ENCODE measurements around the gene AMBP. TPM values are rescaled to one million over a fixed set of nuclear protein-coding genes. Genes with fewer than 3 reads are reported as not detected.

AMBP gene
- total RNA-seq, 4 donors from 2014 or later, result not detected

DNA sequence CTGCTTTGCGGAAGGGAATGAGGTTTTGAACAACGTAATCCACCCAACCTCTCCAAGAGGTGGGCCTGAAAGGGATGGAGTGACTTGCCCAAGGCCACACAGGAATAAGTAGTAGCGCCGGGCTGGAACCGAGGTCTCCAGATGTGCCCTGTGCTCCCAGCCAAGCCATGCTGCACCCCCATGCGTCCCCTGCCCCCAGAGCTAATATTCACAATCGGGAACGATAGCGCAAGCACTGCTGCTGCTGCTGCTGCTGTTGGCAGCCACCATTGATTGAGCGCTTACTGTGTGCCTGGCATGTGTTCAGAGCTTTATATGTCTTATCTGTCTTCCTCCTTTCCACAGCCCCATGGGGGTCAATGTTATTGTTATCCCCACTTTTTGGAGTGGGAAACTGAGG, 43.9 kb downstream of the AMBP start:
- Histone ChIP-seq H3K9me3 (peaks cover 0 to 3% (median 0%) of the 10 kb centered on the region in 4 donors), H3K36me3 (peaks cover 4 to 53% (median 29%) of the 10 kb centered on the region in 4 donors), H3K4me1 (no peaks in the 10 kb centered on the region), H3K27me3 (no peaks in the 10 kb centered on the region), H3K4me3 (no peak overlapping the region), H3K27ac (replicated peaks in 1 of 4) (no peak overlapping the region)
- TF ChIP-seq EP300 (IDR thresholded peaks at IDR 0.05) (no peak), POLR2A (IDR thresholded peaks at IDR 0.05; ENCODE audit: low read depth) (no peak), POLR2AphosphoS5 (IDR thresholded peaks at IDR 0.05) (no peak)
- TF ChIP-seq, protein P1, sequence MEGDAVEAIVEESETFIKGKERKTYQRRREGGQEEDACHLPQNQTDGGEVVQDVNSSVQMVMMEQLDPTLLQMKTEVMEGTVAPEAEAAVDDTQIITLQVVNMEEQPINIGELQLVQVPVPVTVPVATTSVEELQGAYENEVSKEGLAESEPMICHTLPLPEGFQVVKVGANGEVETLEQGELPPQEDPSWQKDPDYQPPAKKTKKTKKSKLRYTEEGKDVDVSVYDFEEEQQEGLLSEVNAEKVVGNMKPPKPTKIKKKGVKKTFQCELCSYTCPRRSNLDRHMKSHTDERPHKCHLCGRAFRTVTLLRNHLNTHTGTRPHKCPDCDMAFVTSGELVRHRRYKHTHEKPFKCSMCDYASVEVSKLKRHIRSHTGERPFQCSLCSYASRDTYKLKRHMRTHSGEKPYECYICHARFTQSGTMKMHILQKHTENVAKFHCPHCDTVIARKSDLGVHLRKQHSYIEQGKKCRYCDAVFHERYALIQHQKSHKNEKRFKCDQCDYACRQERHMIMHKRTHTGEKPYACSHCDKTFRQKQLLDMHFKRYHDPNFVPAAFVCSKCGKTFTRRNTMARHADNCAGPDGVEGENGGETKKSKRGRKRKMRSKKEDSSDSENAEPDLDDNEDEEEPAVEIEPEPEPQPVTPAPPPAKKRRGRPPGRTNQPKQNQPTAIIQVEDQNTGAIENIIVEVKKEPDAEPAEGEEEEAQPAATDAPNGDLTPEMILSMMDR (IDR thresholded peaks at IDR 0.05), result no peak
- DNase-seq (ENCODE audit: extremely low spot score), result no peak
- intact Hi-C loops (cut with DNase I), result no loop called here
- 97% methylated on average over 7 of the region's 10 CpGs for WGBS

DNA sequence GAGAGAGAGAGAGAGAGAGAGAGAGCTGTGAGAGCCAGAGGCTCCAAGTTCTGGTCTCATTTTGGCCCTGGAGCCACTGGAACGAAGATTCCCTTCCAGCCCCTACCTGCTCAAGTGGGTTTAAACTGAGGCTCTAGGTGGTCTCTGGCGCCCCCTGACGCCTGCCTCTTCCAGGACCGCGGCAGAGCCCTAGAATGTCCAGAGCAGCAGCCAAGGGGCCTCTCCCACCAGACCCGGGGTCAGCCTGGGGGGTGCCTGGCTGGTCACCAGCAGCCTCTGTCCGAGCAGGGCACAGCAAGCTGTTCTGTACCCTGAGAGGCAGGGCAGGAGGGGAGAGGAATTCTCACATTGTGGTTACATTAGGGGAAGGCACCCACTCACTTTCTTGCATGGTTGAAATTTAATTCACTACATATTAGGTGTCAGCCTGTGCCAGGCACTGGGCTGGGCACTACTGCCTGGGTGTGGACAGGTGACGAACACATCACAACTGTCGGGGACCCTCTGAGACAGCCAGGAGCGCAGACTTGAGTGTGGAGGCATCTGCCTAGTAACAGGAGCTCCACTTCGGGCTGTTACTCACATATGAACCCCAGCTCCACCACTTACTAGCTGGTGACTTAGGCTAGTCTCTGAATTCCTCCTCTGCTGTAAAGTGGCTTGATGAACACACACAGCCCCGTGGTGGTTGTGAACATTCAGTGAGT, 44.5 kb downstream of the AMBP start:
- peaks cover 0 to 3% (median 0%) of the 10 kb centered on the region in 4 donors for H3K9me3 ChIP-seq
- 55% methylated on average over 8 of the region's 12 CpGs for WGBS
- TF ChIP-seq, protein P1 (IDR thresholded peaks at IDR 0.05), result peak; percentile 33 to 50 (median 42)
- no peak for TF ChIP-seq POLR2A (IDR thresholded peaks at IDR 0.05; ENCODE audit: low read depth)
- H3K27ac ChIP-seq (replicated peaks in 1 of 4), result no peak overlapping the region
- H3K27me3 ChIP-seq, result no peaks in the 10 kb centered on the region
- H3K4me3 ChIP-seq, result no peak overlapping the region
- intact Hi-C loops (cut with DNase I), result loop anchor here (2.0 kb wide), 1 partner anchor 227 kb away; no protein-coding TSS in a partner anchor
- peaks cover 7 to 53% (median 32%) of the 10 kb centered on the region in 4 donors for H3K36me3 ChIP-seq
- peak; percentile 89 for DNase-seq (ENCODE audit: extremely low spot score)
- no peaks in the 10 kb centered on the region for H3K4me1 ChIP-seq

DNA sequence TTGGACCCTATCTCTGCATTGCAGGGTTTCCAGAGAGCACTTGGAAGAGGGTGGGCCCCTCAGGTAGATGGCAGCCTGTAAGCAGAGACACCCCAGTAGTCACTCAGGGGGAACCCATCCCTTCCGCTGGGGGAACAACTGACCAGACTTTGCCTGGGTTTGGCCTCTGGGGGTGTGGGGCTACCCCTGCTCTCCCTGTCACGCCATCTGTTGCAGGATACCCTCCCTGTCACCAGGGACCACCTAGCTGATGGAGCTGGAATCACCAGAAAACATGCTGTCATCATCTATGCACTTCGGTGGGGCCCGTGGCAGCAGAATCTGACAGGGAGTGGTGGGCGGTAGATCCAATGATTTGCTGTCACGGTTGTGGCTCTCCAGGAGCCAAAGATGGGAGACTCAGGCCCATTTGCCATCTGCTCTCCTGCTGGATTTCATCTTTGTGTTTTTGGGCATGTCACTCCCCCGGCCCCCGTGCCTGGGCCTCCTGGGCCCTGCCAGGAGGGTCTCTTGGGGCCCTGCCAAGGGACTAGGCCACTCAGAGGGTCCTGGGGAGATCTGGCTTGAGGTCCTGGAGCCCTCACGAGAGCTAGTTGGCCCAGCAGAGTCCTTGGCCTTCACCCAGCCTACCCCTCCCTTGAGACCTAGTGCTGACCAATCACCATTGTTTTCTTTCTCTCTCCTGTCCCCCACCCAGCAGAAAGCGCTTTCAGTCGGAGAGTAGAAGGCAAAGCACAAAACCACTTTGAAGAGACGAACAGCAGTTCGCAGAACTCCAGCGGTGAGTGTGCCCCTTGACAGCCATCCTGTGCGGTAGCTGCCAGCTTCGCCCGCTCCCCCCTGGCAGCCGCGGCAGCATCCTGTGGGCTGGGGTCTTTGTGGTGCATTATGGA, 45.9 kb downstream of the AMBP start:
- peak; percentile 55 for DNase-seq (ENCODE audit: extremely low spot score)
- peaks cover 0 to 3% (median 0%) of the 10 kb centered on the region in 4 donors for H3K9me3 ChIP-seq
- H3K27ac ChIP-seq (replicated peaks in 1 of 4), result no peak overlapping the region
- TF ChIP-seq, protein P1 (IDR thresholded peaks at IDR 0.05), result no peak
- TF ChIP-seq POLR2AphosphoS5 (IDR thresholded peaks at IDR 0.05) (no peak), POLR2A (IDR thresholded peaks at IDR 0.05; ENCODE audit: low read depth) (no peak), EP300 (IDR thresholded peaks at IDR 0.05) (no peak)
- WGBS, result 91% methylated on average over 12 of the region's 19 CpGs
- no peaks in the 10 kb centered on the region for H3K4me1 ChIP-seq
- intact Hi-C loops (cut with DNase I), result loop anchor here (2.0 kb wide), 1 partner anchor 225 kb away; no protein-coding TSS in a partner anchor
- H3K4me3 ChIP-seq, result no peak overlapping the region
- no peaks in the 10 kb centered on the region for H3K27me3 ChIP-seq
- peaks cover 7 to 46% (median 24%) of the 10 kb centered on the region in 4 donors for H3K36me3 ChIP-seq

DNA sequence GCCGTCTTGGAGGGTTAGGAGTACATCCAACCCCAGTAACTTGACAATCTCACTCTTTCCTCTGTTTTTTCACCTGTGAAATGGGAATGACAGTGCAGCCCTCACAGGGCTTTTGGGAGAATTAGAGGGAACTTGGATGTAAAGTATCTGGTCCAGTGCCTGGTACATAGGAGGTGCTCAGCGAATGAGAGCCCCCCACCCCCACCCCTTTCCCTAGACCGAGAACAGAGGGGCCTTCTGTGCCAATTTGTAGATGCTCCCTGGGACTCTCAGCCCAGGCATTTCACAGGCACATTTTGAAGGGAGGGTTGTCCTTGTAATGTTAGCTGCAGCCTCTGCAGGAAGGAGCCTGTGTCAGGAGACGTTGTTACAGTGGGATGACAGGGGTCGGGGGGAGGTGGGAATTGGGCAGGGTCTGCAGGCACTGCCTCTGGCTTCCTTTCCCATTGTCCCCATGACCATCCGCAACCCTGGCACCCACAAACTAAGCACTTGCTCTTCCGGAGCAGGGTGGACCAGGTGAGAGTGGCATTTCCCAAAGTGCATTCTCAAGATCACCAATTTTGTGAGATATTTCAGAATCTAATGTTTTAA, 47.0 kb downstream of the AMBP start:
- 100% methylated on average over 6 of the region's 7 CpGs for WGBS

More for the DNA sequence above, 47.0 kb downstream of the AMBP start:
- H3K4me3 ChIP-seq, result no peak overlapping the region
- H3K27me3 ChIP-seq, result no peaks in the 10 kb centered on the region
- TF ChIP-seq POLR2AphosphoS5 (IDR thresholded peaks at IDR 0.05) (no peak), EP300 (IDR thresholded peaks at IDR 0.05) (no peak), POLR2A (IDR thresholded peaks at IDR 0.05; ENCODE audit: low read depth) (no peak)
- TF ChIP-seq, protein P1 (IDR thresholded peaks at IDR 0.05), result no peak
- H3K9me3 ChIP-seq, result no peaks in the 10 kb centered on the region
- H3K36me3 ChIP-seq, result peaks cover 4 to 35% (median 15%) of the 10 kb centered on the region in 4 donors
- H3K27ac ChIP-seq (replicated peaks in 1 of 4), result no peak overlapping the region
- DNase-seq (ENCODE audit: extremely low spot score), result peak; percentile 75
- no peaks in the 10 kb centered on the region for H3K4me1 ChIP-seq
- intact Hi-C loops (cut with DNase I), result no loop called here

Data from esophagus muscularis mucosa (tissue), 4 donors.